ENCODE measurements around the gene PTPRE.

DNA sequence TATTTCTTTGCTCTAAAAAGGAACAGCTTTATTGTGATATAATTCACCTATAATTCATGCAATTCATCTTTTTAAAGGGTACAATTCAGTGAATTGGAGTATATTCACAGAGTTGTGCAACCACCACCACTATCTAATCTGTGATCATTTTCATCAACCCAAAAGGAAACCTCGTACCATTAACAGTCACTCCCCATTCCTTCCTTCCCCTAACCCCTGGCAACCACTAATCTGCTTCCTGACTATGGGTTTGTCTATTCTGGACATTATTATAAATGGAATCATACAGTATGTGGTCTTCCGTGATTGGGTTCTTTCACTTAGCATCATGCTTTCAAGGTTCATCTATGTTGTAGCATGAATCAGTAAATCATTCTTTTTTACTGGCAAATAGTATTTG is 167.0 kb downstream of the PTPRE start:
- TF ChIP-seq EZH2 (IDR thresholded peaks at IDR 0.05; ENCODE audit: borderline replicate concordance, control insufficient read depth, low read depth, low read length) (no peak), JUND (IDR thresholded peaks at IDR 0.05; ENCODE audit: low read depth, low read length) (no peak), MXI1 (IDR thresholded peaks at IDR 0.05; ENCODE audit: low read depth, low read length) (no peak), KDM1A (IDR thresholded peaks at IDR 0.05; ENCODE audit: borderline replicate concordance) (no peak), SIN3A (IDR thresholded peaks at IDR 0.05; ENCODE audit: low read depth, low read length) (no peak), SP1 (IDR thresholded peaks at IDR 0.05; ENCODE audit: low read depth, low read length) (no peak), HDAC2 (IDR thresholded peaks at IDR 0.05) (no peak), NRF1 (conservative IDR thresholded peaks at IDR 0.05; ENCODE audit: low read depth, low read length) (no peak), POLR2AphosphoS5 (IDR thresholded peaks at IDR 0.05; ENCODE audit: low read length) (no peak)
- TF ChIP-seq, protein P1, sequence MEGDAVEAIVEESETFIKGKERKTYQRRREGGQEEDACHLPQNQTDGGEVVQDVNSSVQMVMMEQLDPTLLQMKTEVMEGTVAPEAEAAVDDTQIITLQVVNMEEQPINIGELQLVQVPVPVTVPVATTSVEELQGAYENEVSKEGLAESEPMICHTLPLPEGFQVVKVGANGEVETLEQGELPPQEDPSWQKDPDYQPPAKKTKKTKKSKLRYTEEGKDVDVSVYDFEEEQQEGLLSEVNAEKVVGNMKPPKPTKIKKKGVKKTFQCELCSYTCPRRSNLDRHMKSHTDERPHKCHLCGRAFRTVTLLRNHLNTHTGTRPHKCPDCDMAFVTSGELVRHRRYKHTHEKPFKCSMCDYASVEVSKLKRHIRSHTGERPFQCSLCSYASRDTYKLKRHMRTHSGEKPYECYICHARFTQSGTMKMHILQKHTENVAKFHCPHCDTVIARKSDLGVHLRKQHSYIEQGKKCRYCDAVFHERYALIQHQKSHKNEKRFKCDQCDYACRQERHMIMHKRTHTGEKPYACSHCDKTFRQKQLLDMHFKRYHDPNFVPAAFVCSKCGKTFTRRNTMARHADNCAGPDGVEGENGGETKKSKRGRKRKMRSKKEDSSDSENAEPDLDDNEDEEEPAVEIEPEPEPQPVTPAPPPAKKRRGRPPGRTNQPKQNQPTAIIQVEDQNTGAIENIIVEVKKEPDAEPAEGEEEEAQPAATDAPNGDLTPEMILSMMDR (IDR thresholded peaks at IDR 0.05 in 2 of 3, conservative IDR thresholded peaks at IDR 0.05 in 1 of 3; ENCODE audit: control insufficient read depth in 2 of 3, extremely low read depth in 1 of 3, insufficient read depth in 1 of 3, low read depth in 3 of 3, low read length in 3 of 3): no peak
- TF ChIP-seq, protein P2, sequence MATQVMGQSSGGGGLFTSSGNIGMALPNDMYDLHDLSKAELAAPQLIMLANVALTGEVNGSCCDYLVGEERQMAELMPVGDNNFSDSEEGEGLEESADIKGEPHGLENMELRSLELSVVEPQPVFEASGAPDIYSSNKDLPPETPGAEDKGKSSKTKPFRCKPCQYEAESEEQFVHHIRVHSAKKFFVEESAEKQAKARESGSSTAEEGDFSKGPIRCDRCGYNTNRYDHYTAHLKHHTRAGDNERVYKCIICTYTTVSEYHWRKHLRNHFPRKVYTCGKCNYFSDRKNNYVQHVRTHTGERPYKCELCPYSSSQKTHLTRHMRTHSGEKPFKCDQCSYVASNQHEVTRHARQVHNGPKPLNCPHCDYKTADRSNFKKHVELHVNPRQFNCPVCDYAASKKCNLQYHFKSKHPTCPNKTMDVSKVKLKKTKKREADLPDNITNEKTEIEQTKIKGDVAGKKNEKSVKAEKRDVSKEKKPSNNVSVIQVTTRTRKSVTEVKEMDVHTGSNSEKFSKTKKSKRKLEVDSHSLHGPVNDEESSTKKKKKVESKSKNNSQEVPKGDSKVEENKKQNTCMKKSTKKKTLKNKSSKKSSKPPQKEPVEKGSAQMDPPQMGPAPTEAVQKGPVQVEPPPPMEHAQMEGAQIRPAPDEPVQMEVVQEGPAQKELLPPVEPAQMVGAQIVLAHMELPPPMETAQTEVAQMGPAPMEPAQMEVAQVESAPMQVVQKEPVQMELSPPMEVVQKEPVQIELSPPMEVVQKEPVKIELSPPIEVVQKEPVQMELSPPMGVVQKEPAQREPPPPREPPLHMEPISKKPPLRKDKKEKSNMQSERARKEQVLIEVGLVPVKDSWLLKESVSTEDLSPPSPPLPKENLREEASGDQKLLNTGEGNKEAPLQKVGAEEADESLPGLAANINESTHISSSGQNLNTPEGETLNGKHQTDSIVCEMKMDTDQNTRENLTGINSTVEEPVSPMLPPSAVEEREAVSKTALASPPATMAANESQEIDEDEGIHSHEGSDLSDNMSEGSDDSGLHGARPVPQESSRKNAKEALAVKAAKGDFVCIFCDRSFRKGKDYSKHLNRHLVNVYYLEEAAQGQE (IDR thresholded peaks at IDR 0.05; ENCODE audit: low read depth, low read length): no peak
- TF ChIP-seq, protein P3, sequence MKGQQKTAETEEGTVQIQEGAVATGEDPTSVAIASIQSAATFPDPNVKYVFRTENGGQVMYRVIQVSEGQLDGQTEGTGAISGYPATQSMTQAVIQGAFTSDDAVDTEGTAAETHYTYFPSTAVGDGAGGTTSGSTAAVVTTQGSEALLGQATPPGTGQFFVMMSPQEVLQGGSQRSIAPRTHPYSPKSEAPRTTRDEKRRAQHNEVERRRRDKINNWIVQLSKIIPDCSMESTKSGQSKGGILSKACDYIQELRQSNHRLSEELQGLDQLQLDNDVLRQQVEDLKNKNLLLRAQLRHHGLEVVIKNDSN (IDR thresholded peaks at IDR 0.05; ENCODE audit: borderline replicate concordance, extremely low read length, insufficient read depth, low read depth, low read length): no peak
- TF ChIP-seq, protein P4, sequence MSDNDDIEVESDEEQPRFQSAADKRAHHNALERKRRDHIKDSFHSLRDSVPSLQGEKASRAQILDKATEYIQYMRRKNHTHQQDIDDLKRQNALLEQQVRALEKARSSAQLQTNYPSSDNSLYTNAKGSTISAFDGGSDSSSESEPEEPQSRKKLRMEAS (IDR thresholded peaks at IDR 0.05; ENCODE audit: low read depth, low read length): no peak
- TF ChIP-seq, protein P5, sequence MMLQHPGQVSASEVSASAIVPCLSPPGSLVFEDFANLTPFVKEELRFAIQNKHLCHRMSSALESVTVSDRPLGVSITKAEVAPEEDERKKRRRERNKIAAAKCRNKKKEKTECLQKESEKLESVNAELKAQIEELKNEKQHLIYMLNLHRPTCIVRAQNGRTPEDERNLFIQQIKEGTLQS (IDR thresholded peaks at IDR 0.05; ENCODE audit: borderline replicate concordance, extremely low read depth, low read depth, low read length): no peak
